GM21717 (cell line): ENCODE results near the gene GPC1.

Experiments
- ATAC-seq: cut with Tn5 transposase; IDR thresholded peaks from one replicate; pipeline ENCODE4 v1.9.1; 2021; ENCODE audit warnings: mild to moderate bottlenecking, moderate library complexity; ENCODE audit not compliant: unreplicated experiment

GPC1 gene

GRCh38 chr2:240509667-240510512 is 74.4 kb downstream of the GPC1 start:
- ATAC-seq, result no peak

DNA sequence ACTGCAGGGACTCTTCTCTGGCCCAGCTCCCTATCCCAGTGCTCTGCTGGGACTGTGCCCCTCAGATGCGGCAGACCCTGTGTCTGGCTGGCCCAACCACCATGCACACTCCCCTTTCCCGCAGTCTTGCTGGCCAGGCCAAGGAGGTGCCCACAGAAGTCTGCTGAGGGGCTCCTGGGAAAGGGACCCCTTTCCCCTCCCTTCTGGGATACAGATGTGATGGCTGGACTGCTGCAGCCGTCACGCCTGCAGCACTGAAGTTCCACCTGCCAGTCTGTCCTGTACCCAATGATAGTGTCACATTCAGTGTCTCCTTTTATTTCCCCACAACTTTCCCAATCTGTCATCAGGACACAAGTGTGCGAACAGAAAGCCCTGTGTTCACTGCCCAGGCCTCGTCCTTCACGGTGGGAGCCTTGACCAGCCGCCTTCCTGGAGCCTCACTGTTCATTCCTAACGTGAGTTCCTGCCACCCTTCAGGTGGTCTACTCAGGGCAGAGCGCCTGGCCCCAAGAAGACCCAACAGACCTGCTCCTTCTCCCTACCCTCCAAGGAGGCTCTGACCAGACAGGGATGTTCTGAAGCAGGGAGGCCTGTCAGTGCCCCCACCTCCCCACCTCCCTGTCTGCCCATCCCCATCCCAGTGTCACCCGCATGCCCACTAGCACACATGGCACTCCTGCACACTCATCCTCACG is 75.2 kb downstream of the GPC1 start:
- no peak for ATAC-seq

GRCh38 chr2:240511351-240512108 is 76.1 kb downstream of the GPC1 start:
- ATAC-seq, result no peak

DNA sequence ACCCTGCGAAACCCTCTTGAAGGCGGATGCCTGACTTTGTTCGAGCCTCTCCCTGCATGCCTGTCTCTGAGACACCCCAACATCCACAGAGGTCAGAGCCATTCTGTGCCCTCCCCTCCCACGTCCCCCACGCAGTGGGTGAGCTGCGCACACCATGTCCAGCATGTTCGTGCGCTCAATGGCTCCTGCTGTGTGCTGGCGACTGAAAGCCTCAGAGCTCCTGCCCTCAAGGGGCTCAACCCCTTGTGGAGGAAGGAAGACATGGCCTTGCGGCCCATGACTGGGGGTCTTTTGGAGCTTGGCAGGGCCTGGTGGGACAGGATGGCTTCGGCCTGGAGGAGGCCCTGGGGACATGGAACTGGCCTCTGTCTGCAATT is 76.6 kb downstream of the GPC1 start:
- no peak for ATAC-seq

DNA sequence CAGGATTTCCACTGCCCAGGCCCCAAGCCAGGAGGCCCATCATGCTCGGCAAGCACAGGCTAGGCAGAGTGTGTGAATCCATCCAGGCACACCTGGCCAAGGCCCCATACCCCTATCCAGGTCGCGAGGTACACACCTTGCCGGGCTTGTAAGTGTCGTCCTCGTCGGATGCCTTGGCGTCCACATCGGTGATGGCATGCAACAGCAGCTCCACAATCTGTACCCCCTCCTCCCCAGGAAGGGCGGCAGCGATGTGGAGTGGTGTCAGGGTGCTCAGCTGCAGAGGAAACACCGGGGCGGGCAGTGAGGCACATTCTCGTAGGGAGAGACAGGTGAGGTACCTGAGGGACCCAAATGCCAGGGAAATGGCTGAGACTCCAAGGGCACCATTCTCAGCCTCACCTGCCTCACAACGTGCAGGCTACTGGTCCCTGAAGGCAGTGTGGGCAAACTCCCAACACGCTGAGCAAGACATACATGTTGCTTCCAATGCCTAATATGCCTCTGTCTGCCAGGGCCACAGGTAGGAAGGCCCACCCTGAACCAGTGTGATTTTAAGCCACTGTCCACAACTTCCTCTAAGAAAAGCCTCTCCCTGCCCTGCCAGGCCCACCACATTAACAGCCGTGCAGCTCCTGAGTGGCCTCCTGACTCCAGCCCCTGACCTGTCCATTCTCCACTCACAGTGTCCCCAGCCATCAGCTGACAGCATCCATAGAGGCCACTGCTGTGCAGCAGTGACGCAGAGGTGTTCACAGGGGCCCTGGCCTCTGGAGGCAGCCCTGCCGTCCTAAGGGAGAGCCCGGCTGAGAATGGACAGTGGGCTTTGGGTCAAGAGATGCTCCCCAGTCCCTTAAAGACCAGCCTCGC is 77.4 kb downstream of the GPC1 start:
- no peak for ATAC-seq

DNA sequence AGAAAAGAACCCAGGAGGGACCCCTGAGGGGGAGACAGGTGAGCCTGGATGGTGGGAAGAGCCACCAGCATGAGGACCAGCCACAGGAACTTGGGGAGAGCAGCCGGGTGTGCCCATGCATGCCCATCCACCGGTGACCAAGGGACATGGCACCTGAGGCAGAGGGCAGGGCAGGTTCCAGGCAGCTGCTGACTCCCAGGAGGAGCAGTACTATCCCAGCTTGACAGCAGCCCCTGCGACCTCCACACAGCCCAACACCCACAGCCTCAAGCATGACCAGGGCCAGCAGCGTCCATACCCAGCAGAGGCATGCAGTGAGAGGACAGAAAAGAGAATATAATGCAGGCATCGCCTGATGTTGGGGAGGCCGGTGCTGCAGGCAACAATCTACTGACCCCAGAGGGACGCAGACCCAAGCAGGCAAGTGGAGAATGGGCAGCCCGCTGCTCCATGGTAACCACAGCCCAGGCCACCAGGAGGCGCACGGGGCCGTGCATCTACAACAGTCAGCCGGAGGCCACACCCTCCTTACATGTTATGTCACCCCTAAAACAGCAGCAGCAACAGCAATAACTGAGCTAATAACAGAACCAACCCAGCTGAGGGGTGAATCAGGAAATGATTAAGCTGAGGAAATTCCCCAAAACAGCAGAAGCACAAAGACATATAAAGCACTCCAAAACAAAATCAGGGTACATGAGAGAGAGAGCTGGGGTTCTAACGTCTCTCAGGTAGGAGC is 78.3 kb downstream of the GPC1 start:
- ATAC-seq, result peak; percentile 93

- ATAC-seq, result no peak
Observed at GRCh38 chr2:240514631-240515030, 79.2 kb downstream of the GPC1 start.

GRCh38 chr2:240517342-240517741 is 81.9 kb downstream of the GPC1 start:
- ATAC-seq, result no peak
